ENCODE measurements around the gene IFT22.

GRCh38 chr7:101362334-101363195, 41.0 kb upstream of the IFT22 start, which contains the start of gene COL26A1:
- TF ChIP-seq POLR2A (IDR thresholded peaks at IDR 0.05): no peak
- TF ChIP-seq, protein P1, sequence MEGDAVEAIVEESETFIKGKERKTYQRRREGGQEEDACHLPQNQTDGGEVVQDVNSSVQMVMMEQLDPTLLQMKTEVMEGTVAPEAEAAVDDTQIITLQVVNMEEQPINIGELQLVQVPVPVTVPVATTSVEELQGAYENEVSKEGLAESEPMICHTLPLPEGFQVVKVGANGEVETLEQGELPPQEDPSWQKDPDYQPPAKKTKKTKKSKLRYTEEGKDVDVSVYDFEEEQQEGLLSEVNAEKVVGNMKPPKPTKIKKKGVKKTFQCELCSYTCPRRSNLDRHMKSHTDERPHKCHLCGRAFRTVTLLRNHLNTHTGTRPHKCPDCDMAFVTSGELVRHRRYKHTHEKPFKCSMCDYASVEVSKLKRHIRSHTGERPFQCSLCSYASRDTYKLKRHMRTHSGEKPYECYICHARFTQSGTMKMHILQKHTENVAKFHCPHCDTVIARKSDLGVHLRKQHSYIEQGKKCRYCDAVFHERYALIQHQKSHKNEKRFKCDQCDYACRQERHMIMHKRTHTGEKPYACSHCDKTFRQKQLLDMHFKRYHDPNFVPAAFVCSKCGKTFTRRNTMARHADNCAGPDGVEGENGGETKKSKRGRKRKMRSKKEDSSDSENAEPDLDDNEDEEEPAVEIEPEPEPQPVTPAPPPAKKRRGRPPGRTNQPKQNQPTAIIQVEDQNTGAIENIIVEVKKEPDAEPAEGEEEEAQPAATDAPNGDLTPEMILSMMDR (IDR thresholded peaks at IDR 0.05): no peak
- no peak for TF ChIP-seq EP300 (IDR thresholded peaks at IDR 0.05)
